HT-29 (cell line): ENCODE data around the gene UGT2B17. TPM values are rescaled to one million over a fixed set of nuclear protein-coding genes. Genes with fewer than 3 reads are reported as not detected.
"Not testable (repeated sequence)": the region's sequence is repeated elsewhere in the genome, so short reads cannot be mapped to it uniquely, and the experiment has no call there.

Experiments
- DNase-seq: peaks from one replicate; pipeline ENCODE4 v3.0.0-alpha.2; 2015; ENCODE audit warnings: low spot score
- total RNA-seq: library from RNA; depleted of rRNA; stranded (reverse); fragments of >200 nt; shearing (Covaris generic); gene quantifications from 2 replicates; pipeline ENCODE4 v1.2.3, GENCODE V29; 2014; rRNA removed

The UGT2B17 gene
- not detected in 2 replicates for total RNA-seq

GRCh38 chr4:68576272-68577125 lies at the start of gene UGT2B17:
TSS of gene UGT2B17 (minus strand) at chr4:68576322. CDS start at chr4:68568484, 7,838 bp downstream.
- no peak for DNase-seq

GRCh38 chr4:68622731-68623130 lies 46.6 kb upstream of the UGT2B17 start:
- not testable (repeated sequence) for DNase-seq

GRCh38 chr4:68617003-68617698 lies 41.0 kb upstream of the UGT2B17 start:
- DNase-seq, result no peak

GRCh38 chr4:68615699-68616422 lies 39.7 kb upstream of the UGT2B17 start:
- DNase-seq, result no peak

GRCh38 chr4:68613752-68614151 lies 37.6 kb upstream of the UGT2B17 start:
- no peak for DNase-seq

GRCh38 chr4:68606240-68606639 lies 30.1 kb upstream of the UGT2B17 start:
- DNase-seq, result no peak

GRCh38 chr4:68599150-68599549 lies 23.0 kb upstream of the UGT2B17 start:
- DNase-seq, result peak; percentile 17

- no peak for DNase-seq
Observed at GRCh38 chr4:68597482-68597881, 21.4 kb upstream of the UGT2B17 start.

- no peak for DNase-seq
Observed at GRCh38 chr4:68594678-68595077, 18.6 kb upstream of the UGT2B17 start.

GRCh38 chr4:68593112-68593511 lies 17.0 kb upstream of the UGT2B17 start:
- no peak for DNase-seq

- no peak for DNase-seq
Observed at GRCh38 chr4:68592673-68593072, 16.6 kb upstream of the UGT2B17 start.

- no peak for DNase-seq
Observed at GRCh38 chr4:68591204-68591603, 15.1 kb upstream of the UGT2B17 start.

GRCh38 chr4:68589790-68590189 lies 13.7 kb upstream of the UGT2B17 start:
- no peak for DNase-seq

- DNase-seq, result no peak
Observed at GRCh38 chr4:68582339-68582717, 6.2 kb upstream of the UGT2B17 start.

- DNase-seq, result no peak
Observed at GRCh38 chr4:68581383-68582338, 5.5 kb upstream of the UGT2B17 start.

- DNase-seq, result no peak
Observed at GRCh38 chr4:68577590-68577989, 1.5 kb upstream of the UGT2B17 start.

GRCh38 chr4:68575636-68576035 lies 486 bp downstream of the UGT2B17 start:
- not testable (repeated sequence) for DNase-seq

GRCh38 chr4:68575081-68575480 lies 1.0 kb downstream of the UGT2B17 start:
- DNase-seq, result no peak

- DNase-seq, result no peak
Observed at GRCh38 chr4:68572653-68573170, 3.4 kb downstream of the UGT2B17 start.

- no peak for DNase-seq
Observed at GRCh38 chr4:68570122-68570507, 6.0 kb downstream of the UGT2B17 start.
